Measurements from ENCODE around the gene CFAP45.
A peak's percentile ranks its signal among the peaks of the same experiment; 100 is the strongest.

Gene CFAP45, protein sequence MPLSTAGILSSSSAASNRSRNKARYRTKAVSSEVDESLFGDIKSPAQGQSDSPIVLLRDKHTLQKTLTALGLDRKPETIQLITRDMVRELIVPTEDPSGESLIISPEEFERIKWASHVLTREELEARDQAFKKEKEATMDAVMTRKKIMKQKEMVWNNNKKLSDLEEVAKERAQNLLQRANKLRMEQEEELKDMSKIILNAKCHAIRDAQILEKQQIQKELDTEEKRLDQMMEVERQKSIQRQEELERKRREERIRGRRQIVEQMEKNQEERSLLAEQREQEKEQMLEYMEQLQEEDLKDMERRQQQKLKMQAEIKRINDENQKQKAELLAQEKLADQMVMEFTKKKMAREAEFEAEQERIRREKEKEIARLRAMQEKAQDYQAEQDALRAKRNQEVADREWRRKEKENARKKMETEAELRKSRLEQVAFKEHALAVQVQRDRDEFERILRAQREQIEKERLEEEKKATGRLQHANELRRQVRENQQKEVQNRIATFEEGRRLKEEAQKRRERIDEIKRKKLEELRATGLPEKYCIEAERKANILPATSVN

DNA sequence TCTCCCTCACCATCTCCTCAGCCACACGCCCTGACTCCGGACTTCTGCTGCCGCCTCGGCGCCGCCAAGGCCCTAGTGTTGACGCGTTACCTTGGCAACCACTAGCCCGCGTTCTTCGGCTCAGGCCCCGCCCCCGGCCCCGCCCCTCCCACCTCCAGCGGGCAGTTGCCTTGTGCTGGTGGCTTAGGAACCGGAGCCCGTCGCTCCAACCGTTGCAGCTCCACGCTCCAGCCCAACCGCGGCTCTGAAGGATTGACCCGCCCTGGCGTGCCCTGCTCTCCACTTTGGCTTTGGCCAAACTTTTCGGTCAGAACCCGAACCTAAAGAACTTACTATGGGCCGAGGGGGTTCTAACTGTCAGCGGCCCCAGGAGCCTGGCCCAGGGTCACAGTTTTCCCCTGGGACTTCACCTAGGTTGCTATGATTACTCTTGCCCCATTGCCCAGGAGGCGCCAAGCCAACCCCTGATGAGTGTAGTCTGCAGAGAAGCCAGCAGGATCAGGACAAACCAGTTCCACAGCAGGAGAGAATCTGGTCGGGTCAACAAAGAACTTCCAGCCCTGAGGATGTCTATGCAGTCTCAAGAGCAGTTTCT, at the start of gene CFAP45:
Gene CFAP45 (minus strand): TSS at position 80 of the 595 bp plus-strand sequence. CDS start 67 bp downstream, at position 13.
- no peaks in the 10 kb centered on the region for H3K9me3 ChIP-seq (ENCODE audit: control insufficient read depth, insufficient read depth, low read length)
- DNase-seq (ENCODE audit: low read depth, low spot score), result no peak
- H3K27ac ChIP-seq (ENCODE audit: low read length), result no peak within 1 kb of the TSS
- no peaks in the 10 kb centered on the region for H3K36me3 ChIP-seq (ENCODE audit: control insufficient read depth, insufficient read depth, low read length)
- no peak within 1 kb of the TSS for H3K4me3 ChIP-seq (ENCODE audit: low read length)
- peaks cover 1% of the 10 kb centered on the region for H3K4me1 ChIP-seq (ENCODE audit: control insufficient read depth, insufficient read depth, low read length)
- no CpG with 5 or more reads among the region's 30 CpGs for WGBS (ENCODE audit: insufficient coverage, insufficient read length)
- H3K27me3 ChIP-seq (ENCODE audit: control insufficient read depth, insufficient read depth, low read length), result 0 out of 2 replicates have a peak, but pooled peaks cover 2% of the 10 kb centered on the region

DNA sequence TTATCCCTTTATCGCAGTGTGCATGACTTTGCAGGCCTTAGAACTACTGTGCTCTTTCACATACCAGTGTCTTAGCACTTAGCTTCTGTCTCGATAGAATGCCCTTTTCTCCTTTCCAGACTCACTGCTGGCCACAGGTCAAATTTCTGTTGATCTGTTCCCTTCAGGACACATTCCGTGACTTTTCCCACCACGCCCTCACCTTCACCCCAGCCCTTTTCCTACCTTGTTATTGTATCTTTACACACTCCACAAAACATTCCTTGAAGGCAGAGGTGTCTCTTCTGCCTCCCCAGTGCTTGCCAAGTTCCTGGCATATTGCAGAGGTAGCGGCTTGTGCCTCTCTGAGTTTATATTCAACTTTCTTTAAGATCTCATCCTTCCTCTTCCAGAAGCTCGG, 49.2 kb upstream of the CFAP45 start:
- no peak for DNase-seq (ENCODE audit: low read depth, low spot score)
- Histone ChIP-seq H3K36me3 (ENCODE audit: control insufficient read depth, insufficient read depth, low read length) (no peaks in the 10 kb centered on the region), H3K4me1 (ENCODE audit: control insufficient read depth, insufficient read depth, low read length) (peaks cover 5% of the 10 kb centered on the region), H3K27ac (ENCODE audit: low read length) (no peak overlapping the region), H3K4me3 (ENCODE audit: low read length) (no peak overlapping the region), H3K9me3 (ENCODE audit: control insufficient read depth, insufficient read depth, low read length) (no peaks in the 10 kb centered on the region), H3K27me3 (ENCODE audit: control insufficient read depth, insufficient read depth, low read length) (no peaks in the 10 kb centered on the region)
- WGBS (ENCODE audit: insufficient coverage, insufficient read length), result no CpG with 5 or more reads among the region's 6 CpGs

DNA sequence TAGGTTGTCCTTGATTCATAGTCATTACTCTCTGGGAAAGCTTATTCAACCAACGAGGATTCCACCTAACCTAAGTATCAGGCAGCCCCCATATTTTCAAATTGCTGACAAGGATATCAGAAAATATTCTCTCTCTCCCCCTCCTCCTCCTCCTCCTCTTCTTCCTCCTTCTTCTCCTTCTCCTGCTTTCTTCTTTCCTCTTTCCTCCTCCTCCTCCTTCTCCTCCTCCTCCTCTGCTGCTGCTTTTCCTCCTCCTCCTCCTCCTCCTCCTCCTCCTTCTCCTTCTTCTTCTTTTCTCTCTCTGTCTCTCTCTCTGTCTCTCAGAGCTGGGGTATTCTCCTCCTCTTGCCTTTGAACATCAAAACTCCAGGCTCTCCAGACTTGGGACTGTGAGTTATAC, 48.0 kb upstream of the CFAP45 start:
- DNase-seq (ENCODE audit: low read depth, low spot score), result no peak
- no CpG with 5 or more reads among the region's 1 CpG for WGBS (ENCODE audit: insufficient coverage, insufficient read length)
- no peaks in the 10 kb centered on the region for H3K36me3 ChIP-seq (ENCODE audit: control insufficient read depth, insufficient read depth, low read length)
- H3K4me3 ChIP-seq (ENCODE audit: low read length), result no peak overlapping the region
- no peaks in the 10 kb centered on the region for H3K27me3 ChIP-seq (ENCODE audit: control insufficient read depth, insufficient read depth, low read length)
- H3K27ac ChIP-seq (ENCODE audit: low read length), result no peak overlapping the region
- H3K9me3 ChIP-seq (ENCODE audit: control insufficient read depth, insufficient read depth, low read length), result no peaks in the 10 kb centered on the region
- peaks cover 5% of the 10 kb centered on the region for H3K4me1 ChIP-seq (ENCODE audit: control insufficient read depth, insufficient read depth, low read length)

DNA sequence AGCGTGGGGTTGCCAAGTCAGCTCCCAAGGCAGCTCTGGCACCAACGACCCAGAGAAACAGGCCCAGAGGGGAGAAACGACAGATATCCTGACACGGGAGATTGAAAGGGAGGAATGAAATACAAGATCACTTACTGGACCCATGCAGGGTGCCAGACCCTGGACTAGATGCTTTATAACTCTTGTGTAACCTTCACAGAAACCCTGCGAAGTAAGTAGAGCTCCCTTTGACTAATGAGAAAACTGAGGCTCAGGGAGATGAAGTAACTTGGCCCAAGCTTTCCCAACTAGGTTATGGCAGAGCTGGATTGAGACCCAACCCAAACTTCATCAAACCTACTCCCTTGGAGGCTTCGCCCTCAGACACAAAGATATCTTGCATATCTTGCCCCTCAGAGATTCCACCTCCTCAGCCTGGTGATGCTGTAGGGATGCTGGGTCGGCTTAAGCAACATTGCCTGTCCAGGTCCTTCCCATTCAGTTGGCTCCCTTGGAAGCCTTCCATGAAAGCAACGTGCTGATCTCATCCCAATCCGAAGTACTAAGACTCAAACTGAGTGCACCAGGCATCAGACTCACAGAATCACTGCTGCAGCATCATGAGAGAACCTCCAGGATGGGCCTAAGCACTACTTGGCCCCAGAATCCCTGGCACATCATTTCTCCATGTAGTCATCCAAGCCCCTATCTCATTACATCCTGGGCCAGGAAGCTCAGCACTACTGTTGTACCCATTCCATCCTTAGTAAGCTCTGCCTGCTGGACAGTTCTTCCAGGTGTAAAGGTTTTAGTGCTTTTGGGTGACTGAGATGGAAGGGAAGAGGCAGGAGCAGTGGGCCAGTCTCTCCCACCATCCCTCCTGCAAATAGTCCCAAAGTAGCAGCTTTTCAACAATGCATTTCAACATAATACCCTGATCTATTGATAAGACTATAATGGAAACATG, 46.5 kb upstream of the CFAP45 start:
- no CpG with 5 or more reads among the region's 9 CpGs for WGBS (ENCODE audit: insufficient coverage, insufficient read length)
- H3K4me3 ChIP-seq (ENCODE audit: low read length), result peak overlapping the region; percentile 66; the same call in 1 of the 2 replicates
- H3K4me1 ChIP-seq (ENCODE audit: control insufficient read depth, insufficient read depth, low read length), result peaks cover 5% of the 10 kb centered on the region
- no peaks in the 10 kb centered on the region for H3K27me3 ChIP-seq (ENCODE audit: control insufficient read depth, insufficient read depth, low read length)
- DNase-seq (ENCODE audit: low read depth, low spot score), result no peak
- no peak overlapping the region for H3K27ac ChIP-seq (ENCODE audit: low read length)
- H3K36me3 ChIP-seq (ENCODE audit: control insufficient read depth, insufficient read depth, low read length), result no peaks in the 10 kb centered on the region
- H3K9me3 ChIP-seq (ENCODE audit: control insufficient read depth, insufficient read depth, low read length), result no peaks in the 10 kb centered on the region

DNA sequence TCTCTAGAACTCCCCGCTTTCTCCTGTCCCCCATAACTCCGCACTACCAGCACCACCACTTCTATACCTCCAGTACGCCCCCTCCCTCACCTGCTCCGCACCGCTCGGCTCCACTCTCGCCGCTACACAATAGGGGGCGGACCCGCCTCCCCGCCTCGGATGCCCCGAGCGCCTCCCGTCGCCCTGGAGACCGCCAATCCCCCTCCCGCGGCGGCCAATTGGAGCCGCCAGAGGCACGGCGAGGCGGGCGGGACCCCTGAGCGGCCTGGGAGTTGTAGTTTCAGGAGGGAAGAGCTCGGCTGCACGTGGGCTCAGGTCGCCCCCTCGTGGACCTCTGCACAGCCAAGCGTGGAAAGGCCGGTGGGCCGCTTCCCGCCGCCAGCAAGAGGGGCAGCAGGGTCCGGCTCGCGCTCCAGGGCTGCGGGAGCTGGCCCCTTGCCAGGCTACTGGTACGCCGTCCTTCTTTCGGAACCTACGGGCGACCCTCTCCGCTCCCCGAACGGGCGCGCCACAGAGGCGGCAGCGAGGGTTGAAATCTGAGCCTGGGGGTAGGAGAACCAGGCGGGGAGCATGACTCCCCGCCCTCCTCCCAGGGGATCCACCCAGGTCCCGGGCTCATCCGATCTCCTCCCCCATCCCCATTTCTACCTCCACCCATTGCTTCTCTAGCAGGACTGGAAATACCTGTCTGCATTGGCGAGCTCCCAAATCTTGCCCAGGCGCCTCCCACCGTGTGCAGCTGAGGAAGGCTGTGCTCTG, 45.7 kb upstream of the CFAP45 start, which contains the start of gene IGSF9:
Gene IGSF9 (minus strand): TSS at position 131 of the 759 bp plus-strand sequence. CDS start 2,159 bp downstream, outside the sequence.
- Histone ChIP-seq H3K9me3 (ENCODE audit: control insufficient read depth, insufficient read depth, low read length) (no peaks in the 10 kb centered on the region), H3K36me3 (ENCODE audit: control insufficient read depth, insufficient read depth, low read length) (no peaks in the 10 kb centered on the region), H3K4me3 (ENCODE audit: low read length) (peak within 1 kb of the TSS; percentile 72; the same call in 1 of the 2 replicates), H3K27me3 (ENCODE audit: control insufficient read depth, insufficient read depth, low read length) (no peaks in the 10 kb centered on the region), H3K4me1 (ENCODE audit: control insufficient read depth, insufficient read depth, low read length) (peaks cover 5% of the 10 kb centered on the region), H3K27ac (ENCODE audit: low read length) (no peak within 1 kb of the TSS)
- no CpG with 5 or more reads among the region's 58 CpGs for WGBS (ENCODE audit: insufficient coverage, insufficient read length)
- peak; percentile 86 for DNase-seq (ENCODE audit: low read depth, low spot score)

DNA sequence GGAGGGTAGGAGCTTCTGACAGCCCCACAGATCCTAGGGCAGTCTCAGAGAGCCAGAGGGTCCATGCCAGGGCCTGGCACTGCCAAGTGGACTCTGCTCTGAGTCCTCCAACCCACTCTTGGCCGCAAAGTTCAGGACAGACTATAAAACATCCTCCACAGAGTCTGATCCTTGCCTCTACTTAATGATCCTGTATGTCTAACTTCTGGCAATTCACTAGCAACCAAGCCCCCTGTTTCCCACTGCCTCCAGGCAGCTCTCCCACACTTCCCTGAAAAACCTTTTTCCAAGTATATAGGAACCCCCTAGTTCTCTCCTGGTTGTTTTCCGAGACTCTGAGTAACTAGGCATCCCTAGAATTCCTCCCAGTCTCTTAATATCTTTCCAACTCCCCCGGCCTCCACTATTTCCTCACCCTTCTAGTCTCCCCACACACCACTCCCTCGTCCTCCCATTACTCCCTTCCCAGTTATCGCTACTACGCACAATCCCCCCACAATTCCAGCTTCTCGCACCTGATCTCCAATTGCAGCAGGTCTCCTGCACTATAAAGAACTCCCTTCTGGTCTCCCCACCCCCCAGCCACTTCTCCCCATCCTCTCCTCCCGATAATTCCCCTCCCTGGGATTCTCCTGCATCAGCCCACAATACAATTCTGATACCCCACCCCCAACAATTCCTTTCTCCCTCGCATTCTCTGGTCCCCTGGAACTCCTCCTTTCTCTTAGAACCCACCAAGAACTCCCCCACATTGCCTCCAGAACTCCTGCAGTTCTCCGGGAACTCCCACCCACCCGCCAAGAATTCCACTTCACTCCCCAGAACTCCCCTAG, 44.9 kb upstream of the CFAP45 start:
- no CpG with 5 or more reads among the region's 11 CpGs for WGBS (ENCODE audit: insufficient coverage, insufficient read length)
- DNase-seq (ENCODE audit: low read depth, low spot score), result no peak
- 0 out of 2 replicates have a peak, but pooled peaks cover 2% of the 10 kb centered on the region for H3K36me3 ChIP-seq (ENCODE audit: control insufficient read depth, insufficient read depth, low read length)
- no peak overlapping the region for H3K27ac ChIP-seq (ENCODE audit: low read length)
- peak overlapping the region; percentile 72; the same call in 1 of the 2 replicates for H3K4me3 ChIP-seq (ENCODE audit: low read length)
- peaks cover 5% of the 10 kb centered on the region for H3K4me1 ChIP-seq (ENCODE audit: control insufficient read depth, insufficient read depth, low read length)
- no peaks in the 10 kb centered on the region for H3K27me3 ChIP-seq (ENCODE audit: control insufficient read depth, insufficient read depth, low read length)
- H3K9me3 ChIP-seq (ENCODE audit: control insufficient read depth, insufficient read depth, low read length), result no peaks in the 10 kb centered on the region

DNA sequence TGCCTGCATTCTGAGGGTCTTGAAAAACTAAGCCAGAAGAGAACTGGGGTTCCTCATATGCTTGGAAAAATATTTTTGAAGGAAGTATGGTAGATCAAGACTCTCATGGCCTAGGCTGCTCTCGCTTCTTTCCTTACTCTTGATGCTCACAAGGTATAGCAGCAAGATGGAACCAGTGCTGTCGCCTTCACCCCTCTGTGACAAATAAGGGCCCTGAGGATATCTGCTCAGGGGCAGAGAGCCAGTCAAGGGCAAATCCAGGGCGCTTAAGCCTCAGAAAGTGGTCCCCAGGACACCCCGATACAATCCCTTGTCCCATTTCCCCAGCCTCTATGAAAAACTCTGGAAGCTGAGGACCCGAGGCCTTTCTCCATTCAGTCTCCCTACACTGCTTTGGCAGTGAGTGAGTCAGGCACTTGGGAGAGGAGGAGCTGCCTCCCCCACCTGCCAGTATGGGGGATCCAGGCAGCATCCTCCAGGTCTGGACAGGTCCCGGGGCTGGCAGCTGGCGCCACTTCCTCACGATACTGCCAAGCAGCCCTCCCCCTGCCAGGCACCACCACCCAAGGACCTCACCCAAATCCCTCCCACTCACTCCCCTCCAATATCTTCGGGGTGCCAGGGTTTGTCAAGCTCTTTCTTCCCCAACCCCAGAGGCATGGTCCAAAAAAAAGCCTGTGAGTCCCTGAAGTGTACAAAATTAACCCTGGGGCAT, 44.1 kb upstream of the CFAP45 start:
- no peak overlapping the region for H3K4me3 ChIP-seq (ENCODE audit: low read length)
- H3K27me3 ChIP-seq (ENCODE audit: control insufficient read depth, insufficient read depth, low read length), result no peaks in the 10 kb centered on the region
- H3K27ac ChIP-seq (ENCODE audit: low read length), result no peak overlapping the region
- H3K9me3 ChIP-seq (ENCODE audit: control insufficient read depth, insufficient read depth, low read length), result no peaks in the 10 kb centered on the region
- peaks cover 5% of the 10 kb centered on the region for H3K4me1 ChIP-seq (ENCODE audit: control insufficient read depth, insufficient read depth, low read length)
- H3K36me3 ChIP-seq (ENCODE audit: control insufficient read depth, insufficient read depth, low read length), result 0 out of 2 replicates have a peak, but pooled peaks cover 2% of the 10 kb centered on the region
- no peak for DNase-seq (ENCODE audit: low read depth, low spot score)
- no CpG with 5 or more reads among the region's 9 CpGs for WGBS (ENCODE audit: insufficient coverage, insufficient read length)

DNA sequence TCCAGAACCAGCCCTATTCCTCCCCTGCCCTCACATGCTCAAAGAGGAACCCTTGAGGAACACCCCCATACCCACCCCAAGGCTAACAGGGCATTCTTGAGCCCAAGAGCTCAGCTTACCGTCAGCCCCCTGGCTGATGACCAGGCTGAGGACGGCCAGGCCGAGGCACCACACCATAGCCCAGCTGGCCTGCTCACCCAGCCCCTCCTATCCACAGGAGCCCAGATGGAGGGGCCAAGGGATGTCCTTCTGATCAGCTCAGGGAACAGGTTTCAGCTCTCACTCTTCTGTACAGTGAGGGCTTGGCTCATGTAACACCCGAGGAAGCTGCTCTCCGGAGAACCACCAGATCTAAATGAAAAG, 43.3 kb upstream of the CFAP45 start:
- Histone ChIP-seq H3K27me3 (ENCODE audit: control insufficient read depth, insufficient read depth, low read length) (no peaks in the 10 kb centered on the region), H3K36me3 (ENCODE audit: control insufficient read depth, insufficient read depth, low read length) (0 out of 2 replicates have a peak, but pooled peaks cover 2% of the 10 kb centered on the region), H3K4me1 (ENCODE audit: control insufficient read depth, insufficient read depth, low read length) (peaks cover 5% of the 10 kb centered on the region), H3K9me3 (ENCODE audit: control insufficient read depth, insufficient read depth, low read length) (no peaks in the 10 kb centered on the region), H3K27ac (ENCODE audit: low read length) (no peak overlapping the region), H3K4me3 (ENCODE audit: low read length) (no peak overlapping the region)
- no peak for DNase-seq (ENCODE audit: low read depth, low spot score)
- WGBS (ENCODE audit: insufficient coverage, insufficient read length), result no CpG with 5 or more reads among the region's 5 CpGs
